SK-N-SH (cell line): ENCODE measurements around the gene SFR1. TPM values are rescaled to one million over a fixed set of nuclear protein-coding genes. Genes with fewer than 3 reads are reported as not detected.

ENCODE experiments used
- CTCF ChIA-PET: fragments of 300-600, 350-600 bp; formaldehyde crosslinking; extraction: SDS; loops from one replicate; lab custom pipeline; 2021; lab: Yijun Ruan, JAX
- POLR2A ChIA-PET: fragments of 350-600 bp; sonication (Branson Sonifier 250); formaldehyde crosslinking; extraction: SDS; loops from one replicate; lab custom pipeline; 2020; ENCODE audit warnings: antibody characterized with exemption, inconsistent platforms; lab: Yijun Ruan, JAX
- DNase-seq: peaks from one replicate; pipeline ENCODE4 v3.0.0; 2012
- H2AFZ ChIP-seq: fragments of 200-600 bp; sonication (generic); 2 replicates; pipeline ENCODE4 v1.8.1; 2016; ENCODE audit warnings: antibody characterized with exemption, mild to moderate bottlenecking, low read depth
- H3F3A ChIP-seq: fragments of 200-600 bp; sonication (generic); replicated peaks from 2 replicates; pipeline ENCODE3; 2016; ENCODE audit warnings: antibody characterized with exemption, mild to moderate bottlenecking; ENCODE audit not compliant: insufficient read depth
- H3K27ac ChIP-seq, 2 experiments: fragments of 200-500 bp in 1 of 2; fragments of 200-600 bp in 1 of 2; sonication (Bioruptor generic) in 1 of 2; sonication (generic), shearing (Covaris generic) in 1 of 2; 2 replicates each; pipeline versions ENCODE4 v1.5.1 to v1.6.1; 2014 to 2016; ENCODE audit warnings: low read depth in 2 of 2, inconsistent platforms in 1 of 2, low read length in 1 of 2, mild to moderate bottlenecking in 1 of 2, mixed read lengths in 1 of 2
- H3K27me3 ChIP-seq: fragments of 200-600 bp; sonication (generic), shearing (Covaris generic); 2 replicates; pipeline ENCODE4 v1.6.1; 2016; ENCODE audit warnings: mixed run types; ENCODE audit not compliant: insufficient read depth
- H3K36me3 ChIP-seq, 2 experiments: fragments of 200-500 bp in 1 of 2; fragments of 200-600 bp in 1 of 2; sonication (Bioruptor generic) in 1 of 2; sonication (generic) in 1 of 2; replicated peaks in 1 of 2; 2 replicates each; pipeline versions ENCODE3 to v1.5.1; 2014 to 2016; ENCODE audit warnings: low read length in 1 of 2, mild to moderate bottlenecking in 1 of 2; ENCODE audit not compliant: insufficient read depth in 2 of 2, control insufficient read depth in 1 of 2
- H3K4me1 ChIP-seq, 2 experiments: fragments of 200-500 bp in 1 of 2; fragments of 200-600 bp in 1 of 2; sonication (Bioruptor generic) in 1 of 2; sonication (generic), shearing (Covaris generic) in 1 of 2; 2 replicates each; pipeline versions ENCODE4 v1.5.1 to v1.6.1; 2014 to 2016; ENCODE audit warnings: low read depth in 1 of 2, low read length in 1 of 2, mixed run types in 1 of 2; ENCODE audit not compliant: insufficient read depth in 2 of 2, control insufficient read depth in 1 of 2
- H3K4me2 ChIP-seq: fragments of 200-600 bp; sonication (generic), shearing (Covaris generic); 2 replicates; pipeline ENCODE4 v1.6.1; 2017; ENCODE audit warnings: mixed run types
- H3K4me3 ChIP-seq, 2 experiments: fragments of 200-500 bp in 1 of 2; fragments of 200-600 bp in 1 of 2; sonication (Bioruptor generic) in 1 of 2; sonication (generic), shearing (Covaris generic) in 1 of 2; 2 replicates each; pipeline versions ENCODE4 v1.5.1 to v1.8.1; 2014 to 2016; ENCODE audit warnings: low read depth in 2 of 2, inconsistent platforms in 1 of 2, low read length in 1 of 2, mild to moderate bottlenecking in 1 of 2, mixed read lengths in 1 of 2, moderate library complexity in 1 of 2
- H3K79me2 ChIP-seq: fragments of 200-600 bp; sonication (generic); 2 replicates; pipeline ENCODE4 v1.8.1; 2017; ENCODE audit warnings: mild to moderate bottlenecking; ENCODE audit not compliant: insufficient read depth
- H3K9ac ChIP-seq: fragments of 200-600 bp; sonication (generic); 2 replicates; pipeline ENCODE4 v1.6.1; 2017; ENCODE audit warnings: mixed run types
- H3K9me2 ChIP-seq: fragments of 200-600 bp; sonication (generic); 2 replicates; pipeline ENCODE4 v1.6.1; 2017; ENCODE audit warnings: mixed run types
- H3K9me3 ChIP-seq: fragments of 200-600 bp; sonication (generic); 2 replicates; pipeline ENCODE4 v1.6.1; 2017; ENCODE audit warnings: mixed run types, mild to moderate bottlenecking, moderate library complexity
- H4K20me1 ChIP-seq: fragments of 200-600 bp; sonication (generic); 2 replicates; pipeline ENCODE4 v1.6.1; 2017; ENCODE audit warnings: mild to moderate bottlenecking, mixed run types; ENCODE audit not compliant: insufficient read depth
- FOSL2 ChIP-seq: IDR thresholded peaks from 2 replicates; pipeline ENCODE4 v1.4.0; 2012; ENCODE audit warnings: low read depth, mild to moderate bottlenecking, moderate library complexity, borderline replicate concordance
- GABPA ChIP-seq: IDR thresholded peaks from 2 replicates; pipeline ENCODE4 v1.4.0; 2012; ENCODE audit warnings: low read depth, mild to moderate bottlenecking
- RAD21 ChIP-seq: IDR thresholded peaks from 2 replicates; pipeline ENCODE4 v1.6.1; 2012; ENCODE audit warnings: mild to moderate bottlenecking, low read length
- RFX5 ChIP-seq: IDR thresholded peaks from 2 replicates; pipeline ENCODE4 v1.6.1; 2012; ENCODE audit warnings: mild to moderate bottlenecking, improper control_type of control experiment, low read length
- SMC3 ChIP-seq: IDR thresholded peaks from 2 replicates; pipeline ENCODE4 v1.6.1; 2012; ENCODE audit warnings: low read depth, low read length, improper control_type of control experiment
- TAF1 ChIP-seq: IDR thresholded peaks from 2 replicates; pipeline ENCODE4 v1.6.1; 2012; ENCODE audit warnings: low read depth, mild to moderate bottlenecking, low read length, moderate library complexity, borderline replicate concordance
- YY1 ChIP-seq: IDR thresholded peaks from 2 replicates; pipeline ENCODE4 v1.4.0; 2012; ENCODE audit warnings: low read depth, mild to moderate bottlenecking
- WGBS: methylation state at CpG from one replicate; pipeline ENCODE4 v1.1.6; 2017; ENCODE audit warnings: low lambda C conversion rate; 5-methylcytosine and 5-hydroxymethylcytosine counted together
- polyA plus RNA-seq, 3 experiments: library from polyadenylated mRNA; depleted of rRNA; stranded (reverse); fragments of >200 nt; gene quantifications; 2 replicates each; pipeline ENCODE4 v1.2.3, GENCODE V29; 2012
- TF ChIP-seq, protein P1 (sequence below): fragments of 200-600 bp; sonication (generic); IDR thresholded peaks from 2 replicates; pipeline ENCODE4 v1.6.1; 2017; ENCODE audit warnings: antibody characterized with exemption, mild to moderate bottlenecking, moderate library complexity
- TF ChIP-seq, protein P2 (sequence below): fragments of 150-350 bp; IDR thresholded peaks from 2 replicates; pipeline ENCODE4 v1.6.1; 2016; ENCODE audit warnings: mild to moderate bottlenecking, low read depth, low read length

The SFR1 gene
- polyA plus RNA-seq, 1 of the 3 experiments (the other 2 are of a cell fraction): 1.5 TPM

DNA sequence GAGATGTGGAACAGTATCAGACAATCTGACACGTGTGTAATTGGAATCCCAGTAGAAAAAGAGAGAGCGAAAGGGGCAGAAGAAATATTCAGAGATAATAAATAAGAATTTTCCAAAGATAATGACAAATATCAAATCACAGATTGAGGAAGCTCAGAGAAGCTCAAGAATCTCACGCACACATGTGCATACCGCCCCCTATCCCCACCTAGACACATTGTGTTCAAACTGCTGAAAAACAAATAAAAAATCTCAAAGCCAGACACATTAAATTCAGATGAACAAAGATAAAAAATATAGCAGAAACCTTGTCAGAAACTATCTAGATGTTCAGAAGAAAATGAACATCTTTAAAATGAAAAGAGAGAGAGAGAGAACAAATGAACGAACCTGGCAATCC is 17.2 kb downstream of the SFR1 start:
- Histone ChIP-seq H4K20me1 (no peaks in the 10 kb centered on the region), H2AFZ (no peak overlapping the region), H3K4me1 (no peaks in the 10 kb centered on the region), H3F3A (no peaks in the 10 kb centered on the region), H3K27me3 (no peaks in the 10 kb centered on the region), H3K27ac (no peak overlapping the region), H3K4me2 (no peak overlapping the region), H3K9me2 (no peaks in the 10 kb centered on the region), H3K79me2 (no peaks in the 10 kb centered on the region), H3K4me3 (no peak overlapping the region), H3K9ac (no peak overlapping the region), H3K36me3 (no peaks in the 10 kb centered on the region), H3K9me3 (no peaks in the 10 kb centered on the region)
- ChIA-PET CTCF (interaction anchor here (0.8 to 2.7 kb wide), 2 partner anchors 12 to 439 kb away, joined by 3 to 10 read pairs; no protein-coding TSS in a partner anchor), POLR2A (no interaction called here)
- 68% methylated on average over 5 of the region's 5 CpGs for WGBS
- peak; percentile 13 for DNase-seq
- TF ChIP-seq TAF1 (no peak), FOSL2 (no peak), GABPA (no peak), YY1 (no peak), RFX5 (no peak)
- TF ChIP-seq, protein P1, sequence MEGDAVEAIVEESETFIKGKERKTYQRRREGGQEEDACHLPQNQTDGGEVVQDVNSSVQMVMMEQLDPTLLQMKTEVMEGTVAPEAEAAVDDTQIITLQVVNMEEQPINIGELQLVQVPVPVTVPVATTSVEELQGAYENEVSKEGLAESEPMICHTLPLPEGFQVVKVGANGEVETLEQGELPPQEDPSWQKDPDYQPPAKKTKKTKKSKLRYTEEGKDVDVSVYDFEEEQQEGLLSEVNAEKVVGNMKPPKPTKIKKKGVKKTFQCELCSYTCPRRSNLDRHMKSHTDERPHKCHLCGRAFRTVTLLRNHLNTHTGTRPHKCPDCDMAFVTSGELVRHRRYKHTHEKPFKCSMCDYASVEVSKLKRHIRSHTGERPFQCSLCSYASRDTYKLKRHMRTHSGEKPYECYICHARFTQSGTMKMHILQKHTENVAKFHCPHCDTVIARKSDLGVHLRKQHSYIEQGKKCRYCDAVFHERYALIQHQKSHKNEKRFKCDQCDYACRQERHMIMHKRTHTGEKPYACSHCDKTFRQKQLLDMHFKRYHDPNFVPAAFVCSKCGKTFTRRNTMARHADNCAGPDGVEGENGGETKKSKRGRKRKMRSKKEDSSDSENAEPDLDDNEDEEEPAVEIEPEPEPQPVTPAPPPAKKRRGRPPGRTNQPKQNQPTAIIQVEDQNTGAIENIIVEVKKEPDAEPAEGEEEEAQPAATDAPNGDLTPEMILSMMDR: peak; percentile 45
- TF ChIP-seq, protein P2, sequence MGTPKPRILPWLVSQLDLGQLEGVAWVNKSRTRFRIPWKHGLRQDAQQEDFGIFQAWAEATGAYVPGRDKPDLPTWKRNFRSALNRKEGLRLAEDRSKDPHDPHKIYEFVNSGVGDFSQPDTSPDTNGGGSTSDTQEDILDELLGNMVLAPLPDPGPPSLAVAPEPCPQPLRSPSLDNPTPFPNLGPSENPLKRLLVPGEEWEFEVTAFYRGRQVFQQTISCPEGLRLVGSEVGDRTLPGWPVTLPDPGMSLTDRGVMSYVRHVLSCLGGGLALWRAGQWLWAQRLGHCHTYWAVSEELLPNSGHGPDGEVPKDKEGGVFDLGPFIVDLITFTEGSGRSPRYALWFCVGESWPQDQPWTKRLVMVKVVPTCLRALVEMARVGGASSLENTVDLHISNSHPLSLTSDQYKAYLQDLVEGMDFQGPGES: no peak

- ChIA-PET POLR2A (no interaction called here), CTCF (interaction anchor here (1.3 to 1.4 kb wide), 2 partner anchors 14 to 58 kb away, joined by 3 read pairs; no protein-coding TSS in a partner anchor)
- no peak for TF ChIP-seq SMC3
- no peak for TF ChIP-seq RAD21
- TF ChIP-seq, protein P1: no peak
- Histone ChIP-seq H3K9ac (no peak overlapping the region), H3K4me3 (no peak overlapping the region), H3K9me2 (no peaks in the 10 kb centered on the region), H3F3A (no peaks in the 10 kb centered on the region), H3K4me2 (no peak overlapping the region), H3K27ac (no peak overlapping the region), H3K79me2 (no peaks in the 10 kb centered on the region), H3K36me3 (no peaks in the 10 kb centered on the region), H3K9me3 (no peaks in the 10 kb centered on the region), H3K27me3 (no peaks in the 10 kb centered on the region; the same call in 1 of the 2 replicates), H3K4me1 (no peaks in the 10 kb centered on the region; a peak in 1 of 4 replicates), H4K20me1 (no peaks in the 10 kb centered on the region), H2AFZ (no peak overlapping the region)
- 19% methylated on average over 1 of the region's 1 CpG for WGBS
- no peak for DNase-seq
Observed at GRCh38 chr10:104142081-104142480, 20.1 kb downstream of the SFR1 start.
